Measurements from ENCODE around the gene ARHGAP30. TPM values are rescaled to one million over a fixed set of nuclear protein-coding genes. Genes with fewer than 3 reads are reported as not detected.

The ARHGAP30 gene
- total and polyA plus RNA-seq, 8 donors: 2.6 to 28.6 (median 6.5) TPM

GRCh38 chr1:161092621-161093028 is 22.9 kb upstream of the ARHGAP30 start:
- 62 to 84% (median 68%) methylated on average over 3 of the region's 3 CpGs for WGBS, 5 donors
- Histone ChIP-seq H3K27me3 (no peaks in the 10 kb centered on the region), H3K4me1 (peaks cover 9 to 25% (median 13%) of the 10 kb centered on the region in 4 donors), H3K9me3 (no peaks in the 10 kb centered on the region), H3K4me3 (no peak overlapping the region), H3K36me3 (no peaks in the 10 kb centered on the region), H3K27ac (no peak overlapping the region)
- no peak for TF ChIP-seq POLR2A (IDR thresholded peaks at IDR 0.05)
- TF ChIP-seq CTCF (IDR thresholded peaks at IDR 0.05): no peak
- TF ChIP-seq EP300 (IDR thresholded peaks at IDR 0.05): no peak
- no peak for TF ChIP-seq POLR2AphosphoS5 (IDR thresholded peaks at IDR 0.05)
- no peak for DNase-seq
- intact Hi-C loops (cut with DNase I; ENCODE audit: low total_unique reads): loop anchor here (10.0 kb wide), 1 partner anchor 98 kb away; no protein-coding TSS in a partner anchor

- intact Hi-C loops (cut with DNase I; ENCODE audit: low total_unique reads): loop anchor here (10.0 kb wide), 1 partner anchor 97 kb away; no protein-coding TSS in a partner anchor
- no peak for TF ChIP-seq EP300 (IDR thresholded peaks at IDR 0.05)
- 90 to 96% (median 92%) methylated on average over 7 of the region's 7 CpGs for WGBS, 5 donors
- Histone ChIP-seq H3K4me1 (peaks cover 4 to 25% (median 10%) of the 10 kb centered on the region in 4 donors), H3K9me3 (no peaks in the 10 kb centered on the region), H3K27ac (no peak overlapping the region), H3K27me3 (no peaks in the 10 kb centered on the region), H3K4me3 (no peak overlapping the region), H3K36me3 (no peaks in the 10 kb centered on the region)
- DNase-seq: no peak
Measured at GRCh38 chr1:161091796-161092507, 22.3 kb upstream of the ARHGAP30 start.

- no peak overlapping the region for H3K4me3 ChIP-seq
- no peak overlapping the region for H3K27ac ChIP-seq
- no peaks in the 10 kb centered on the region for H3K27me3 ChIP-seq
- H3K9me3 ChIP-seq: no peaks in the 10 kb centered on the region
- H3K4me1 ChIP-seq: peaks cover 3 to 27% (median 15%) of the 10 kb centered on the region in 4 donors
- no peak for DNase-seq
- WGBS, 5 donors: 78 to 82% (median 79%) methylated on average over 5 of the region's 5 CpGs
- no peak for TF ChIP-seq POLR2AphosphoS5 (IDR thresholded peaks at IDR 0.05)
- no peak for TF ChIP-seq EP300 (IDR thresholded peaks at IDR 0.05)
- TF ChIP-seq CTCF (IDR thresholded peaks at IDR 0.05): no peak
- no peak for TF ChIP-seq POLR2A (IDR thresholded peaks at IDR 0.05)
- intact Hi-C loops (cut with DNase I; ENCODE audit: low total_unique reads): loop anchor here (10.0 kb wide), 1 partner anchor 96 kb away; no protein-coding TSS in a partner anchor
- H3K36me3 ChIP-seq: no peaks in the 10 kb centered on the region
Measured at GRCh38 chr1:161091093-161091492, 21.4 kb upstream of the ARHGAP30 start.

- H3K27ac ChIP-seq: no peak overlapping the region
- no peak for TF ChIP-seq POLR2A (IDR thresholded peaks at IDR 0.05)
- no peak for TF ChIP-seq EP300 (IDR thresholded peaks at IDR 0.05)
- no peak for TF ChIP-seq POLR2AphosphoS5 (IDR thresholded peaks at IDR 0.05)
- TF ChIP-seq CTCF (IDR thresholded peaks at IDR 0.05): no peak
- H3K9me3 ChIP-seq: no peaks in the 10 kb centered on the region
- 67 to 87% (median 78%) methylated on average over 3 of the region's 3 CpGs for WGBS, 5 donors
- DNase-seq: no peak
- no peak overlapping the region for H3K4me3 ChIP-seq
- H3K4me1 ChIP-seq: peaks cover 5 to 32% (median 18%) of the 10 kb centered on the region in 4 donors
- intact Hi-C loops (cut with DNase I; ENCODE audit: low total_unique reads): loop anchor here (10.0 kb wide), 1 partner anchor 96 kb away; no protein-coding TSS in a partner anchor
- no peaks in the 10 kb centered on the region for H3K36me3 ChIP-seq
- H3K27me3 ChIP-seq: no peaks in the 10 kb centered on the region
Measured at GRCh38 chr1:161090617-161091016, 20.9 kb upstream of the ARHGAP30 start.

GRCh38 chr1:161089938-161090337 is 20.2 kb upstream of the ARHGAP30 start:
- Histone ChIP-seq H3K27me3 (no peaks in the 10 kb centered on the region), H3K4me1 (peaks cover 5 to 39% (median 21%) of the 10 kb centered on the region in 4 donors), H3K4me3 (no peak overlapping the region), H3K27ac (peak overlapping the region; percentile 75 to 87 (median 79)), H3K36me3 (no peaks in the 10 kb centered on the region), H3K9me3 (no peaks in the 10 kb centered on the region)
- WGBS, 5 donors: 88 to 96% (median 94%) methylated on average over 5 of the region's 5 CpGs
- no peak for TF ChIP-seq CTCF (IDR thresholded peaks at IDR 0.05)
- TF ChIP-seq POLR2A (IDR thresholded peaks at IDR 0.05): no peak
- TF ChIP-seq POLR2AphosphoS5 (IDR thresholded peaks at IDR 0.05): no peak
- TF ChIP-seq EP300 (IDR thresholded peaks at IDR 0.05): no peak
- intact Hi-C loops (cut with DNase I; ENCODE audit: low total_unique reads): loop anchor here (10.0 kb wide), 1 partner anchor 95 kb away; no protein-coding TSS in a partner anchor
- no peak for DNase-seq
